Central memory CD8-positive, alpha-beta T cell (primary cell): ENCODE data around the gene UBASH3B.
"Not testable (repeated sequence)": the region's sequence is repeated elsewhere in the genome, so short reads cannot be mapped to it uniquely, and the experiment has no call there.

Source experiments
- ATAC-seq: fragments of 150-1000 bp; cut with Tn5 transposase; replicated peaks from 2 replicates; pipeline ENCODE4 v1.10.0; 2022; ENCODE audit warnings: mild to moderate bottlenecking, moderate FRiP score, moderate number of reproducible peaks; ENCODE audit not compliant: poor library complexity, severe bottlenecking; ENCODE audit errors: extremely low read depth
- DNase-seq, 2 donors: peaks; one replicate each; pipeline ENCODE4 v3.0.0; 2021; ENCODE audit warnings: low spot score in 2 of 2
- H3K27ac Mint-ChIP-seq: one replicate; pipeline ENCODE4 v1.8.0; 2022; ENCODE audit warnings: low read depth, mild to moderate bottlenecking, moderate library complexity, mixed read lengths
- H3K27me3 Mint-ChIP-seq: one replicate; pipeline ENCODE4 v1.8.0; 2022; ENCODE audit warnings: mixed read lengths
- H3K36me3 Mint-ChIP-seq: one replicate; pipeline ENCODE4 v1.8.0; 2022; ENCODE audit warnings: mild to moderate bottlenecking, moderate library complexity, mixed read lengths; ENCODE audit not compliant: insufficient read depth
- H3K4me1 Mint-ChIP-seq: one replicate; pipeline ENCODE4 v1.8.0; 2022; ENCODE audit warnings: mixed read lengths
- H3K4me3 Mint-ChIP-seq: one replicate; pipeline ENCODE4 v1.8.0; 2022; ENCODE audit warnings: mild to moderate bottlenecking, moderate library complexity, mixed read lengths
- H3K9me3 Mint-ChIP-seq: one replicate; pipeline ENCODE4 v1.8.0; 2022; ENCODE audit warnings: mixed read lengths

UBASH3B gene

DNA sequence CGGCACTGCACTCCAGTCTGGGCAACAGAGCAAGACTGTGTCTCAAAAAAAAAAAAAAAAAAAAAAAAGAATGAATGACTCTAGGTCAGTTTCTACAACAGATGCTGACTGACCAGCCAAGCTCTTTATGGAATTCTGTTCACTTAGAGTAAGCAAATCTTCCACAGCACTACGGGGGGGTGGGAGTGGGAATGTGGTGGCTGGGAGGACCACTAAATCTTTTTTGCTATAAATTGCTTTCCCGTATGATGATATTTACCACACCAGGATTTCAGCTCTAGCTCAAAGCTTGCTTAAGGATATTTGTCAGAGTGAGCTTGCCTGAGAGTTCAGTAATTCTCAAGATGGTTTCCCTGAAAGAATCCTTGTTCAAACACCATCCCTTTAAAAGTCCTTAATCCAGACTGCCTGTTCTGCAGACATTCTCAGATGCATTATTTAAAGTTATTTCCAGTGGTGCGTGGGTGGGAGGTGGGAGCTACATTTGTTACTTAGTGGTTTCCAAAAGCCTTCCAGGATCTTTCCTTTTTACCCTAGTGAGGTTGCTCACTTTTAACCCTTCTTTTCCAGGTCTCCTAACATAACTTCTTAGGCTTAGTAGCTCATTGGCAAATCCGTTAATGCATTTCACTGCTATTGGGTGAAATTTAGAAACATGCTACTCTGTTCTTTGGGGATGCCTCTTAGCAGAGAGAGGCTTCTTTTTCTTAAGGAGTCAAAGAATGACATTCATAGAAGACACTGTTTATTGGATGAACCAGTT, 65.9 kb downstream of the UBASH3B start:
- Mint-ChIP-seq H3K36me3 (peaks cover 4% of the 10 kb centered on the region), H3K27ac (no peak overlapping the region)
- no peak for ATAC-seq

DNA sequence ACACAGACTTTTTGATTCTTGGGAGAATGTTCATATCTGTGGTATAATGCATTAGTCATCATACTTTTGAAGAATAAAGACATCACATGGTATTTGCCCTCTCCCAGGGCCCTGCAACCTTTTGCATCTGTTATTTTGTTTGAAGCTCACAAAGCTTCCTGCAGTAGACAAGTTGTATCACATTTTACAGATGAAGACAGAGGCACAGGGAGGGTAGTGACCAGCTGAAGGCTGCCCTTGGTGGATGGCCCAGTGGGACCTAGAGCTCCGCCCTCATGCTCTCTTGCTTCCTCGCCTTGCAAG, 66.4 kb downstream of the UBASH3B start:
- DNase-seq (no peak), ATAC-seq (no peak)
- Mint-ChIP-seq H3K4me1 (peaks cover 53% of the 10 kb centered on the region), H3K27me3 (no peaks in the 10 kb centered on the region), H3K4me3 (no peak overlapping the region), H3K36me3 (peaks cover 4% of the 10 kb centered on the region), H3K27ac (no peak overlapping the region), H3K9me3 (no peaks in the 10 kb centered on the region)

More for the DNA sequence above, 65.9 kb downstream of the UBASH3B start:
- Mint-ChIP-seq H3K9me3 (no peaks in the 10 kb centered on the region), H3K4me3 (no peak overlapping the region), H3K27me3 (no peaks in the 10 kb centered on the region), H3K4me1 (peaks cover 53% of the 10 kb centered on the region)
- no peak for DNase-seq

DNA sequence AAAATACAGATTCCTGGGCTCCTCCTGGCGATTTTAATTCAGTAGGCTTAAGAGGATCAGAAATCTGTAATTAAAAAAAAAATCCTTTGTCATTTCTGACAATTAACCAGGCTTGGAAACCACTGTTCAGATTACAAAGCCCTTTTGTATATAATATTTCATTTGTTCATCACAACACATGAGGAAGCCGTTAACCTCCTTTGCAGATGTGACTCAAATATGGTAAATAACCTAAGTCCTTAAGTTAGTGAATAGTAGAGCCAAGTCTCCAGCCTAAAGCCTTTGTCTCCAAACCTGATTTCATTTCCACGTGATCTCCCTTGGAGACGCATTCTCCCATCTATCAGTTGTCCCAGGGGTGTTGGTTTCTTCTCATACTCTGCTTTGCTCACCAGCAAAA, 67.6 kb downstream of the UBASH3B start:
- H3K36me3 Mint-ChIP-seq = peaks cover 4% of the 10 kb centered on the region
- H3K4me3 Mint-ChIP-seq = no peak overlapping the region
- ATAC-seq = no peak

DNA sequence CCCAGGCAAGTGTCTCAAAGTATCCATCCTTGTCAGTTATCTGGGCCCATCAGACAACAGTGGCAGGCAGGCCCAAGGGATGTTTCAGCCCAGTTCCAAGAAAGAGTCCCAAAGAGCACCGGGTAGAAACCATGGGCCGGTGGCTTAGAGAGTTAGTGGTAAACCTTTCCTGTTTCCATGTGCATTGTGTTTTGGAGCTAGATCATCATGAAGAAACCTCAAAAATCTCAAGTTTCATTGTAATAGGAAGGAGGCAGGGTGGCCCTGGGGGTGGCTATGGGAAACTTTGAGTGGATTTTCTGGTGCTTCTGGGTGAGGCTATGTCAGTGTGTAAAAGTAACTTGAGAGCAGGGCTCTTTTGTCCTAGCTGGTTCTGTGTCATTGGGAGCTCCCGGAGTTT, 68.1 kb downstream of the UBASH3B start:
- no peak overlapping the region for H3K4me3 Mint-ChIP-seq
- peaks cover 52% of the 10 kb centered on the region for H3K4me1 Mint-ChIP-seq
- H3K36me3 Mint-ChIP-seq = peaks cover 4% of the 10 kb centered on the region
- no peak overlapping the region for H3K27ac Mint-ChIP-seq
- ATAC-seq (no peak), DNase-seq (no peak)
- H3K27me3 Mint-ChIP-seq = no peaks in the 10 kb centered on the region
- H3K9me3 Mint-ChIP-seq = no peaks in the 10 kb centered on the region

More for the DNA sequence above, 67.6 kb downstream of the UBASH3B start:
- H3K27ac Mint-ChIP-seq = no peak overlapping the region
- no peak for DNase-seq
- H3K27me3 Mint-ChIP-seq = no peaks in the 10 kb centered on the region
- peaks cover 53% of the 10 kb centered on the region for H3K4me1 Mint-ChIP-seq
- H3K9me3 Mint-ChIP-seq = no peaks in the 10 kb centered on the region

DNA sequence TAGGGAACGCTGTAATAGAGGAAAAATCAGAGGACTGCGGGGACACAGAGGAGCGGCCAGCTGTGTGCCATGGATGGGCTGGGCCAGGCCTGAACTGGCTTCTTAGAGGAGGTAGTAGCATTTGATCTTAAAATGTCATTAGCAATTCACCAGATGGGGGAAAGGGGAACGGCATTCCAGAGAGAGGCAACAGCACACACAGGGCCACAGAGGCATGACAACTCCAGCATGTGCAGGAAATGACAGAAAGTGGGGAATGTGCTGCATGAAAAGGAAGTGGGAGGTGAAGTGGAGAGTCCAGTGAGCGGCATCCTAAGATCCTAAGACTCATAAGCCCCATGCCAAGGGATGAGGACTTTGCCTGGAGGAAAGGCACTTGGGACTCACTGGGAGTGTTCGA, 69.0 kb downstream of the UBASH3B start:
- no peaks in the 10 kb centered on the region for H3K9me3 Mint-ChIP-seq
- ATAC-seq (no peak), DNase-seq (no peak)
- no peak overlapping the region for H3K27ac Mint-ChIP-seq
- no peak overlapping the region for H3K4me3 Mint-ChIP-seq
- peaks cover 3% of the 10 kb centered on the region for H3K36me3 Mint-ChIP-seq
- no peaks in the 10 kb centered on the region for H3K27me3 Mint-ChIP-seq
- peaks cover 54% of the 10 kb centered on the region for H3K4me1 Mint-ChIP-seq

DNA sequence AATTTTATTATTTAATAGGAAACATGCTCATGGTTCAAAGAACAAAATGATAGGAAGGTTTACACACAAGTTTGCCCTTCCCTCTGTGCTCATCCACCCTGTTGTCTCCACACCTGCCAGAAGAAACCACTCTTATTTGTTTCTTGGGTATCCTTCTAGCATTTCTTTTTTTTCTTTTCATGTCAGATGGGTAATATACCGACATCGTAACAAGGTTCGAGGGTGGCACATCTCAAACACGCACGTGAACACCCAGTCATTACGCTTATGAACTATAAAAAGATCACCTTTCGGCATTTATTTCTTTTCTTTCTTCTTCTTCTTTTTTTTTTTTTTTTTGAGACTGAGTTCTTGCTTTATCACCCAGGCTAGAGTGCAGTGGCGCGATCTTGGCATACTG, 70.5 kb downstream of the UBASH3B start:
- DNase-seq (no peak), ATAC-seq (no peak)
- Mint-ChIP-seq H3K9me3 (no peaks in the 10 kb centered on the region), H3K27me3 (no peaks in the 10 kb centered on the region), H3K27ac (peak overlapping the region; percentile 95), H3K36me3 (peaks cover 3% of the 10 kb centered on the region), H3K4me1 (peaks cover 49% of the 10 kb centered on the region), H3K4me3 (no peak overlapping the region)

DNA sequence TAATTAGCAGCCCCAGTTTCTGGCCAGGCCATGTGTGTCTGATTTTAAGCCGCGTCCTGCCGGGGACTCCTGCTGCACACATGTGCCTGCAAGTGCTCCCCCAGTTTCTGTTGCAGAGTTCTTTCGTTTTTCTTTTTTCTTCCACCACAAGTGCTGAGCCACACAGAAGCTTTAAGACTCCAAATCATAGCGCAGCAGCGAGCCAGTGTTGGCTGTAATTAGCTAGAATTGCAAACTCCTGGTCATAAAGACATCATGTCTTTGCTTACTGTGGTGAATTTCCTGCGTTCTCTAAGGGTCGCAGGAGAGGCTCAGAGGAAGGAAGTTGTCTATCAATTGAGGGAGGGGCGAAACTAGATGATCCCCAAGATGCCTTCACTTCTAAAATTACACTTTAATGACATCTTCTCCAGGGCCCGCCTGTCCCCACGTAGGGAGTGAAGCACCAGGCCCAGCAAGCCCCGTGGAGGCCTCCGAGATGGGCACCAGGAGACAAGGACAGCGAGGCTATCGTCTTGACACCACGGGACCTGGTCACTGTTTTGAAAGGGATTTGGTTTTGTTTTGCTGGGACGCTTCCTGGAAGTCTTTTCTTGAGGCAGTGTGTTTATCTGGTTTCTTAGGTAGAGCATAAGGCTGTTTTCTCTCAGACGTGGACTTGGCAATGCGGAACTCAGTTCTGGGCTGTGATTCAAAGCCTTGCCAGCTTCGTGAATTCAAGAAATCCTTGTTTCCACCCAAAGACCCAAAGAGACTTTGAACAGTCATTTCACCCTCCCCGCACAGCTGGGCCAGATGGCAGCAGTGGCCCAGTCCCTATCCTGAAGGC, 71.8 kb downstream of the UBASH3B start:
- DNase-seq (no peak), ATAC-seq (peak; percentile 58)
- Mint-ChIP-seq H3K9me3 (no peaks in the 10 kb centered on the region), H3K4me3 (peak overlapping the region; percentile 80), H3K36me3 (peaks cover 5% of the 10 kb centered on the region), H3K4me1 (peaks cover 51% of the 10 kb centered on the region), H3K27me3 (no peaks in the 10 kb centered on the region), H3K27ac (peak overlapping the region; percentile 95)

DNA sequence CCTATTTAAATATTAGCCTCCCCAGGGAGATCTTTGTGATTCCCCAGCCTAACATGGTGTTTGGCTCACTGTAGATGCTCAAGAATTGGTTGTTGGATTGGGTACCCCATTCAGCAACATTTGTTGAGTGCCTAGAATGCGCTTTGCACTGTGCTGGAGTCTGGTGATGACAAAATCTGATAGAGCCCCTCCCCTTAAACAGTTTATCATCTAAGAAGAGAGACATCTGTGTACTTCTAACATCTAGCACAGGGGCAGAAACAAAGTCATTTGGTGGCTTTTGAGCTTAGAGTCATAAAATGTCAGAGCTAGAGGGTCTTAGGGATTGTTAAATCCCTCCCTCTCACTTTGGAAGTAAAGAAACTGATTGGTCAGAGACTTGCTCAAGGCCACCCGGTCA, 73.0 kb downstream of the UBASH3B start:
- DNase-seq = no peak
- ATAC-seq = no peak
- no peak overlapping the region for H3K27ac Mint-ChIP-seq
- peaks cover 5% of the 10 kb centered on the region for H3K36me3 Mint-ChIP-seq
- H3K27me3 Mint-ChIP-seq = no peaks in the 10 kb centered on the region
- peaks cover 54% of the 10 kb centered on the region for H3K4me1 Mint-ChIP-seq
- H3K4me3 Mint-ChIP-seq = no peak overlapping the region
- no peaks in the 10 kb centered on the region for H3K9me3 Mint-ChIP-seq

DNA sequence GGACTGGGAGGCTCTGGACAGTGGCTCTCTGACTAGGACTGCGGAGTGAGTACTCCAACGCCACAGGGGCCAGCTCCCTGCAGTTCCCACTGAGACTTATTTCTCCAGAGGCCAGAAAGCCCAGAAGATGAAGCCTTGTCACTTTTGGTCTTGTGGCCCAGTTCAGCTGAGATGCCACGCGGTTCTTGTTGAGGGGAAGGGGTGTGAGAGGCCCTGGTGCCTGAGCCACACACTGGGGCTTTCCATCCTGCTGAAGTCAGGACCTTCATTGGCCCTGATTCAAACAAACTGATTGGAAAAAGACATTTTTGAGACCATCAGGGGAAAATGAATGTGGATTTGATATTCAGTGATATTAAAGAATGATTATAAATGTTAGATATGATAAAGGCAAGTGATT, 73.6 kb downstream of the UBASH3B start:
- no peak overlapping the region for H3K27ac Mint-ChIP-seq
- ATAC-seq (no peak), DNase-seq (no peak)
- no peak overlapping the region for H3K4me3 Mint-ChIP-seq
- no peaks in the 10 kb centered on the region for H3K27me3 Mint-ChIP-seq
- H3K36me3 Mint-ChIP-seq = peaks cover 5% of the 10 kb centered on the region
- H3K4me1 Mint-ChIP-seq = peaks cover 52% of the 10 kb centered on the region
- H3K9me3 Mint-ChIP-seq = no peaks in the 10 kb centered on the region

DNA sequence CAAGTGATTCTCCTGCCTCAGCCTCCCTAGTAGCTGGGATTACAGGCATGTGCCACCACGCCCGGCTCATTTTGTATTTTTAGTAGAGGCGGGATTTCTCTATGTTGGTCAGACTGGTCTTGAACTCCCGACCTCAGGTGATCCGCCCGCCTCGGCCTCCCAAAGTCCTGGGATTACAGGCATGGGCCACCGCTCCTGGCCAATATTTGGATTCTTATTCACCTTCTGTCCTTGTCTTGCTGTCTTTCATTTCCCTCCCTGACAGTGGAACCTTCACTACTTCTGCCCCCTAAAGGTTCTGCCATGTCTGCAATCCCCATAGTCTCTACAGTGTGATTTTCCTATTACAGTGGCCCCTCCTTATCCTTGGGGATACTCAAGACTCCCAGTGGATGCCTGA, 75.2 kb downstream of the UBASH3B start:
- not testable (repeated sequence) for H3K27me3 Mint-ChIP-seq, H3K27ac Mint-ChIP-seq, H3K4me3 Mint-ChIP-seq, DNase-seq, H3K36me3 Mint-ChIP-seq, ATAC-seq, H3K9me3 Mint-ChIP-seq
- H3K4me1 Mint-ChIP-seq = peaks cover 55% of the 10 kb centered on the region

DNA sequence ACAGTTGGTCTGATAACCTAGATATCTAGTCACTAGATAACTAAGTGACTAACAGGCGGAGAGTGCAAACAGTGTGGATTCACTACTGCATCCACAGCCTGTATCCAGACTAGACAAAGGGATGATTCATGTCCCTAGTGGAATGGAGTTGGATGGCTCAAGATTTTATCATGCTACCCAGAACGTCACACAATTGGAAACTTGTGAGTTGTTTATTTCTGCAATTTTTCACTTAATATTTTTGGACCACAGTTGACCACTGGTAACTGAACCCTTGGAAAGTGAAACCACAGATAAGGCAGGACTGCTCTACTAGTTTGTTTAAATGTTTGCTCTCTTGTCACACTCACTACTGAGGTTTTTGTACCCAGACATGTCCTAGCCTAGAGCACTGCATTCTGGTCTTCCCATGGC, 76.0 kb downstream of the UBASH3B start:
- Mint-ChIP-seq H3K9me3 (no peaks in the 10 kb centered on the region), H3K27ac (no peak overlapping the region), H3K4me3 (no peak overlapping the region), H3K36me3 (peaks cover 2% of the 10 kb centered on the region), H3K27me3 (no peaks in the 10 kb centered on the region), H3K4me1 (peaks cover 52% of the 10 kb centered on the region)
- no peak for DNase-seq
- no peak for ATAC-seq

DNA sequence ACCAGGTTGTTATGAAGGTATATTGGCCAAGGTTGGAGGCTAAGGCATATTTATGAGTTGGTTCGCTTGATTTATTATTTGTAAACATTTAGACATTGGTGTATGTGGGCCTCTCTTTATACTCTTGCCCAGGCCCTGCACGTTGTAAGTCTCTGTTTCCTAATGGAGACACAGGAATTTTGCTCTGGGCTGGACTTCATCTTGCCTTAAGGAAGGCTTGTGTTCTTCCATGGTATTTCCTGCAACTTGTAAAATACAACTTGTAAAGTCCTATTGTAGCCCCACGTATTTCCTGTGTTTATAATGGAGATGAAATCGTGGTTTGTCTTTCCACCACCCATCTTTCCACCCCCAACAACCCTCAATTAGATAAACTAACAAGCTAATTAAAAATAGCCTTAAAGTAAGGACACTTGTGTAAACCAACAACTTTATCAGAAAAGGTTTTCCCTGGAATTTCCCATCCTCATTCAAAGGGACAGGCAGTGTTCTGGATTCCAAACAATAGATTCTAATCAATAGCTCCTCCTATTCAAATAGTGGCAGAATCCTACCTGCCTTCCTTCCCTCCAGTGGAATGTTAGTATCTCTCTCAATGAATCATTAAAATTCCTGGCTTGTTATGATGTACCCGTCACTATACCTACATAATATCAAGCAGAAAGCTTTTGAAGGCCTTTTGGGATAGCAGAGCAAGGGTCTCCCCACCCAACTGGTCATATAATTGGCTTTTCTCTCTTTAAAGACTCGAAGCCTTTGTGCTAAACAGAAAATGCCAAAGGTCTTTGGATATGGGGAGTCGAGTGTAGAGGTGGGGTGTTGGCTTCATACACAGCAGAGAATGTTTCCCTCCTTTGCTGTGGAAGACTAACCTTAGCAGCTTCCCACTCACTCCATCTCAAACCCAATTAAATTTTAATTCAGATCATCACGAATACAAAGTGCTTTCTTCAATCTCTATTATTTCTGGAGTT, 77.1 kb downstream of the UBASH3B start:
- Mint-ChIP-seq H3K36me3 (peaks cover 2% of the 10 kb centered on the region), H3K4me1 (peaks cover 40% of the 10 kb centered on the region), H3K27me3 (no peaks in the 10 kb centered on the region), H3K27ac (peak overlapping the region; percentile 10), H3K9me3 (no peaks in the 10 kb centered on the region), H3K4me3 (no peak overlapping the region)
- ATAC-seq (no peak), DNase-seq (no peak)
